HG03558 (cell line): ENCODE results near the gene ARHGEF6.
"Not testable (repeated sequence)": the region's sequence is repeated elsewhere in the genome, so short reads cannot be mapped to it uniquely, and the experiment has no call there.

Experiments used
- ATAC-seq: cut with Tn5 transposase; IDR thresholded peaks from one replicate; pipeline ENCODE4 v1.9.1; 2021; ENCODE audit warnings: moderate number of reproducible peaks; ENCODE audit not compliant: unreplicated experiment; ENCODE audit errors: extremely low read depth

The ARHGEF6 gene

DNA sequence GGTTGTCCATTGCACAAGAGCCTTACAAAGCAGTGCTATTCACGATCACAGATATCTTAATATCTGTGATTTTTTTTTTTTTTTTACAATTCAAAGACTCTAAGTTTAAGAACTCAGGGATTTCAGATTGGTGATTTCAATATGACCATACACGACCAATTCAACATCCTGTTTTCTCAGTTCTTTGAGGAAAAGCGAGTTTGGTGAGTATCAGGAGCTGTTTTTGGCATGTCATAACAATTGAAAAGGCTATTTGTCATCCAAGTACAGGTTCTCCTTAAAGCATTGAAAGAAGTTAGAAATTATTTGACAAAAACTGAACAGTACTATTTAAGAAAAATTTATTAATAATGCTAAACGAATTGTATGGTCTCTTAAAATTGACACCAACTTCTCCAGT is 9.1 kb upstream of the ARHGEF6 start:
- no peak for ATAC-seq

DNA sequence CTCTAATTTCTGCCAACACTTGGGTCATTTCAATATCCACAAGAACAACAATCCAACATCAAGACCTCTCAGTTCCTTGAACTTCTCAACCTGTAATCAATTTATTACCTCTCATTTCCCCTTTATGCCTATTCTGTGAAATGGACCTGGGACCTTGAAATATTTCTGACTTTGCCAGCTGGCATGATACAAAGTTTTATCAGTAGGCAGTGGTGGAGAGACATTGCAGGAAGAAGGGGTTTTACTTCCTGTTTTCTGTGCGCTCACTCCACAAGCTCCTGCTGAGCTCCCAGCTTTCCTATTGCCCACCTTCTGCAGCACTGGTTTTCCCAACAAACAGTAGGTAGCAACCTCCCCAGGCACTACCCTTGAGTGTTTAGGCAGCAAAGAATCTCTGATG is 3.5 kb upstream of the ARHGEF6 start:
- ATAC-seq = no peak

DNA sequence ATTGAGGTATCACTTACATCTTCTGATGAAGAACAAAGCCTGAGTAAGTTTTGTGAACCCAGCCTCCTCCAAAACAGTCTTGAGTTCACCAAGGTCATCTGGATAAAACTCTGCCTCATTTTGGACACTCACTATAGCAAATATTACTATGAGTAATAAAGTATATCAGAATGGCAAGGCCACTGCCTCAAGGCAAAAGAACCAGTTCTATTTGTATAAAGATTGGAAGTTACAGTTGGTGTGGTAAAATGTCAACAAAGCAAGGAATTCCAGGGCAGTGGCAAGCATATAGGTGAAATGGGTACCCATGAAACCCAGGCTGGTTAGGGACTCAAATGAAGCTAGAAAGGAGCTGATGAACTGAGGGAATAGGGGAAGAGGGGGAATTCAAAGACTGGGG is 2.4 kb upstream of the ARHGEF6 start:
- ATAC-seq = no peak

DNA sequence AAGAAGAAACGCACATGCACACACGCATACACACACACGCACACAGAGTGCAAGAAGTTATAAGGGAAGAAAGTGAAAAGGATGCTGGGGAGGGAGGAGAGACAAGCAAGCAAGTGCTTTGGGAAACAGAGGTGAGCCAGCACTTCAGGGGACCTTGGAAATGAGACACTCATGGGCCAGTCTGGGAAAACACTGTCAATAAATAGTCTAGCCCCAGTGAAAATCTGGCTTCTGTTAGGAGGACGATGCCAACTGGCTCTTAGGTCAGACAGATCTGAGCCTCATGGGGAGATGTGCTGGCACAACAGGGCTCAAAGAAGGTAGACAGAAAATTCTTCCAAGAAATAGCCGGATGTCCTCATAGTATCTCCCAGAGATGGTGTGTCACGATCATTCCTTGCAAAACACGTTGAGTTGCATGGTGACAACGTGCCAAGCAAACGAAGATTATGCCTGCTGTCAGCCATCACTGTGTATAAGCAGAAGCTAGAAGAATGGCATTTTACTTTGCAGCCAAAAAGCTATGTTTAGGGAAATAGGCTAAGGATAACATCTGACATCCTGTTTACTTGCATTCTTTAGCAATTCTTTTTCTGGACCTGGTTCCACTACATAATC is 557 bp upstream of the ARHGEF6 start:
- ATAC-seq = no peak

DNA sequence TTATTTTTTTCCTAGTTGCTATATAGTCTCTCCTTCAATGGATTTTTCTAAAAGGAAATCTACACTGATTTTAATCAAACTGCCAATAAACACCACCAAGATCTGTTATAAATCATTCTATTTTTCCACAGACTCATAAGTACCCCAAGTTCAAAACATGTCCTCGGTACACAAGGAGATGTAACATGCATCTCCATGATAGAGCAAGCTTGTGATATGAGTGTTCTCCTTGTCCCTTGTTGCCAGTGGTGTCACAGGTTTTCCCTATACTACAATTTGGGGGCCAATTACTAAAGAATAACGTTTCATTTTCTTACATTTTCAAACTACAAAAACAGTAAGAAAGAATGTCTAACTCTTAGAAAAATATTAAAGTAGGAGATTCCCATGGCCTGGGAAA is 491 bp downstream of the ARHGEF6 start:
- ATAC-seq = no peak

DNA sequence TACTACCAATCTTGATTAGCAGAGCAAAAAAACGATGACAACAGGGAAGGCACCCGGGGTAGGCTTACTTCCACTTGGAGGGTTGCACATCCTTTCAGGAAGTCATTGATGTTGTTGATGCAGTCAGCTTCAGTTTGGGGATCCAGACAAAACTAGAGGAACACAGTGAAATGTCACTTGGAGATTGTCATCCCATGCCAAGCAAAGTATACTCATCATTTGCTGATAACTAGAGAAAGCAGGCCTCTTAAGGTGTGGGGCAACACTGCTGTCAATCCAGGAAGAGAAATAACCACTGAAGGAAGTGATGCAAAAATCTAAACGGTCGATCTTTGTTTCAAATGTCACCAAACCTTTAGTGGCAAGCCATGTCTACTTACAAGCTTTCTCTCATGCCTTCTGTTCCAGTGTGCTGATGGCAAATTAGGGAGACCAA is 1.4 kb downstream of the ARHGEF6 start:
- ATAC-seq = no peak

DNA sequence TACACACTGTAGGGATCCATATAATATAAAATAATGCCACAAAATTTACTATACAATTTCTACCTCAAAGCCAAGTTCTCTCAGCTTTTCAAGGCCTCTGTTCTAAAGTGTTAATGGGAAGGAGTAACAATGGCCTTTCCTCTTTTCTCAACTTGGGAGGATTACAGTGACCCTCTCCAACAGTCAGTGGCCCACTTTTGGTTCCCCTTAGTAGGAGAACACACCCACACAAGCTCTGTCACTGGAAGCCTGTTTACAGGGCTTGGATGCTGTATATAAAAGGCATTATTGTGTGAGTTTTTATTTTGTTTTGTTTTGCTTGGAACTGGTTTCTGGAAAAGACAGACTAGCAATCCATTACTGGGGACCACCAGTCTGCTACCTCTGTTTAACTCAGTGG is 1.8 kb downstream of the ARHGEF6 start:
- ATAC-seq = no peak

DNA sequence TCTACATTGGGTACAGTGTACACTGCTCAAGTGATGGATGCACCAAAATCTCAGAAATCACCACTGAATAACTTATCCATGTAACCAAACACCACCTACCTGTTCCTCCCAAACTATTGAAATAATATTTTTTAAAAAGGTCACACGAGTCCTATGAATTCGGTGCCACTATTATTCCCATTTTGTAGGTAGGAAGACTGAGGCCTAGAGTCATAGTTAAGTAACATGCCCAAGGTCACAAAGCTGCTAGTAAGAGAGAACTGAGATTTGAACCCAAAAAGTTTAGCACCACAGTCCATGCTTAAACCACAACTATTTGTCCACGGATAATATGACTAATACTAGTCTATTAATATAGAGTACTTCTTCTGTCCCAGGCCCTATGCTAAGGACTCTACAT is 2.7 kb downstream of the ARHGEF6 start:
- no peak for ATAC-seq

DNA sequence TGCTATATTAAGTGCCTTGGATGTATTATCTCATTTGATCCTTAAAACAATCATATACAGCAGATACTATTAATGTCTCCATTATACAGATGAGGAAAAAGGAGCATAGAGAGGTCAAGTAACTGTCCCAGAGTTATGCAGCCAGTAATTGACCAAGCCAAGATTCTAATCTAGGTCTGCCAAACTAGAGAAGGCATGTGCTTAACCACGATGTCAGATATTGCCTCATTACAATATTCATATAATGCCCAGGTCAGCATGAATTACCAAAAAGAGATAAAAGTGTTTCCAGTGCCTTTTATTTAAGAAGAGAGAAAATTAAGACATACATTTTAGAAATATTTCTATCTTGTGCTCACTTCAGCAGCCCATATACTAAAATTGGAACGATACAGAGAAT is 7.1 kb downstream of the ARHGEF6 start:
- no peak for ATAC-seq

DNA sequence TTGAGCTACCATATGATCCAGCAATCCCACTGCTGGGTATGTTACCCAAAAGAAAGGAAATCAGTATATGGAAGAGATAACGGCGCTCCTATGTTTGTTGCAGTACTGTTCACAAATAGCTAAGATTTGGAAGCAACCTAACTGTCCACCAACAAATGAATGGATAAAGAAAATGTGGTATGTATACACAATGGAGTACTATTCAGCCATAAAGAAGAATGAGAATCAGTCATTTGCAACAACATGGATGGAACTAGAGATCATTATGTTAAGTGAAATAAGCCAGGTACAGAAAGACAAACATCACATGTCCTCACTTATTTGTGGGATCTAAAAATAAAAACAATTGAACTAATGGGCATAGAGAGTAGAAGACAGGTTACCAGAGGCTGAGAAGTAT is 8.9 kb downstream of the ARHGEF6 start:
- ATAC-seq = not testable (repeated sequence)

DNA sequence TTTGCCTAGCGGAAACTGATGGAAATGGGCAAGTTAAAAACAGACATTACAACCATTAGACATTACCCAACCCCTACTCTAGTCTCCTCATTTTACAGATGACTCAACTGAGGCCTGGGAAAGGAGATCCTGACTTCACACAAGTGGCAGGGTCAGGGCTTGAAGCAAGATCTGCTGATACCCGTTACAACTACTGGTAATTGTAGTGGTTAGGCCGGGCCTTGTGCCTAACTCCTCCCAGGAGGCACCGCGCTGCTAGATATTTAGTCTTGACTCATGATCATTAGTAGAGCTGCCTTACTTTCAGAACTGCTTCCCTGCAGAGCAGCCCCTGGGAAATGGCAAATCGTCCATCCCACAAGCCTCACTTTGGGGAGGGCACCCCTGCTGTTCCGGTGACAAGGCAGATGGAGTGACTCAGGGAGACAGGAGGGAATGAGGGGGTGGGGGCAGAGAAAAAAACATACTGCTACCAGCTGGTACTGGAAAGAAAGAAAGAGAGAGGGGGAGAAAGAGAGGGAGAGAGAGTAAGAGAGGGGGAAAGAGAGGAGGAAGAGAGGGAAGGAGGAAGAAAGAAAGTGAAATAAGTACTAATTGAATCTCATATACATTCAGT is 12.2 kb downstream of the ARHGEF6 start:
- no peak for ATAC-seq

DNA sequence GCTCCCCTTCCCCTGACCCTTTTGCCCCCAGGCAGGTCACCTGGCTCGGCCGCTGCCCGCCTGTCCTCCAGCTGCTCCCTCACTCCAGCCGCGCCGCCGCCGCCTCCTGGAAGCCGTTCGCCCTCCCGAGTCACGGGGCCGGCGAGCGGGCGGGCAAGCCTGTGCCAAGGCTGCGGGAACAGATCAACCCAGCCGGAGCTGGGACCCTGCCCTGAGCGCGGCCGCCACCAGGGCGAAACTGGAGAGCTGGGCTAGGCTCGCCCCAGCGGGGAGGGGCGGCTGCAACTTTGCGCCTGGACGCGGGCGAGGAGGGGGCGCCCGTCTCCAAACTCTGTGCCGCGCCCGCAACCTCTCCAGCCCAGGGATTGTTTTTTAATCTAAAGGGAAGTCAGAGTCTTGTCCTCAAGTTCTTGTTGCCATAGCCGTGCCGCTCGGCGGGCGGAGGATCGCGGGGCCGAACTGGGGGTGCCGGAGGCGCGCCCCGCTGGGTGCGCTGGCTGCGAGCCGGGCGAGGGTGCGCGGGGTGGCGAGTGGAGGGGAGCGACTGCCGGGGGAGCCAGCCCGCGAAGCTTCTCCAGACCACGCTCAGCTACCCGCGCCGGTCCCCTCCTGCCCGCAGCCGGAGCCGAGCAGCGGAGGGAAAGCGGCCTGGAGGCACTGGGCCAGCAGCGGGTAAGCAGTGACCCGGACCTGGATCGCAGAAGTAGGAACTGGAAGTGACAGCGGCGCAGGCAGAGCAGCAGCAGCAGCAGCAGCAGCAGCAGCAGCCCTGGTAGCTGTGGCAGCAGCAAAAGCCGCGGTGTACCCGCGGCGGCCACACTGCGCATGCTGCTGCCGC is 13.4 kb downstream of the ARHGEF6 start:
- peak; percentile 33 for ATAC-seq

DNA sequence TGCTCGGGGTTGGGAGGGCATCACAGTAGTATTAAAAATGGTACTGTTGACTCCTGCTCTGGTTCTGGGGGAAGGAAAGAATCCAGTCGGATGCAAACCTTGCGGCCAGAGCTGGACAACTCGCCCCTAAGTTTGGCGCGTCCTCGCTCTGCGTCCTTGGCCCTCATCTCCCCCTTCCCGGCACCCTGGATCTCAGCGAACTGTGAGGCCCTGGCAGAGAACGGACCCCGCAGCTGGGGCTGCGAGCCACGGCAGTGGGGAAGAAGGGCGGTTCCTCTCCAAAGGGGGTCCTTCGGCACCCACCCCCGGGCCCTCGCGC is 14.0 kb downstream of the ARHGEF6 start:
- ATAC-seq = no peak

DNA sequence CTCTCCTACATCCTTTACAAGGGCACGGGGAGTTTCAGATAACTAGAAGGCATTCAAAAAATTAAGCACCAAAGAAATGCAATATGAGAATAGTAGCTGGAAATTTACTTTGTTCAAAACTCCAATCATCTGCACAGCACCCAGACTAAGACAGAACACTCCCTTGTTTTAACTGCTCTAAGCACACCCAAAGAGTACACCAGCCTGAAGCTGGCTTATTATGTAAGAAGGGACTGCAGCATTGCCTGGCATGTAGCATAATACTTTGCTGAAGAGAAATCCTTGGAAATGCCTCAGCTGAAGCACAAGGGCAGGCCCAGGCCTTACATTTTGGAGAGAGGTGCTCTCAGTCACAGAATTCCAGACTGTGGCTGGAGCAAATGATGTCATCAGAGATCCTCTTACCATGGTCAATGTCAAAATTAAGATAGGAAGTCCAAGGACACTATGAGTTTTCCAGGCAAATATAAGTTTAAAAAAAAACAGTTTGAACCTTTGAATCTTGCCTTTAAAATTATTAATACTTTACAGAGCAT is 14.8 kb downstream of the ARHGEF6 start:
- ATAC-seq = no peak

DNA sequence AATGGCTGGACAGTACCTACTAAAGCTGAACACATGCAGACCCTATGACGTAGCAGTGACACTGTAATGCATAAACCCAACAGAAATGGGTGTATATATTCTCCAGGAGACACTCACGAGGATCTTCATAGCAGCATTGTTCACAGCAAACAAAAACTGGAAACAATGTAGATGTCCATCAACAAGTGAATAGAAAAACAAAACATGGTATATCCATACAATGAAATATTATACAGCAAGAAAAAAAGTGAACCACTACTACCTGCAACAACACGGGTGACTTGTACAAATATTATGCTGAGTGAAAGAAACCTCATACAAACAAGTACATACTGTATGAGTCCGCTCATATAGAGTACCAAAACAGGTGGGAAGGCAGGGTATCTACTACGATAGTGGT is 16.5 kb downstream of the ARHGEF6 start:
- ATAC-seq = no peak

DNA sequence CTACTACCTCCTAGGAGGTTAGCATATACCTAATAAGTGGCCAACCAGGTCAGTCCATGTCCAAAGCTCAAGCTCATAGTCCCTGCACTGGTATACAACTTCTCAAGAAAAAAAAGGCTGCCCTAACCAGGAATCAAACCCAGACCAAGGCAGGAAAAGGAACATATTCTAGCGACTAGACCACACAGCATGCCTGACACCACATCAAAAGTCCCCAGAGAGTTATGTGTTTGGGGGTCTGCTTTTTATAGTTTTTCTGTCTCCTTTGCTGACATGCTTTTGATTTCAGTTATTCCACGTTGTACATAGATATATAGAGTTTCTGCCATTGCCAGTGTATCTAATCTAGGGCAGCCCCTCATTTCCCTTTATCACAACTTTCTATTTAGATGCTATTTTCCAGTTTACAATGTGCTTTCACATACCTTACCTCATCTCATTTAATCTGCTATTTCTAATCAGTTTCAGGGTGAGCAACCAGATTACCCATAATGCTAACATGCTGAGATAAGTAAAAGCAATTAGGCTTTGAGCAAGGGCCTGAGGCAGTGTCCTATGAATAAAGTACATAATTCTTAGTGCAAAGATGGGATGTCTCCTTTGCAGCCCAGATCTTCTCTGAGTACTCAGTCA is 17.8 kb downstream of the ARHGEF6 start:
- ATAC-seq = no peak

DNA sequence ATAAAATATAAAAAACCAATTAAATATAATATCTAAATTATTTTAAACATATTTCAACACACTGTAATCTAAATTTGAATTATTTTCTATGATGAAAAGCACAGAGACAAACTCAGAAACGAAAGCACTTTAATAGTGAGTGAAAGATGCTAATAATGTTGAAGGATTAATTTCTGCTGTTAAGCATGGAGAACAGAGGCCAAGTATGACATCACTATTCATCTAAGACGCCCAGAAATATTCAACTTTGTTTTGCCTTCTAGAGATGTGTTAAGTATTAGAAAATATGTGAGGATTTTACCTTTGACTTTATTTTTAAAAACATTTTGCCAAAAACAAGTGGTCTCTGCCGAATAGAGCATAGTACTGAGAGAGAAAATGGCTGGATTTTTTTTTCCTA is 19.3 kb downstream of the ARHGEF6 start:
- no peak for ATAC-seq

DNA sequence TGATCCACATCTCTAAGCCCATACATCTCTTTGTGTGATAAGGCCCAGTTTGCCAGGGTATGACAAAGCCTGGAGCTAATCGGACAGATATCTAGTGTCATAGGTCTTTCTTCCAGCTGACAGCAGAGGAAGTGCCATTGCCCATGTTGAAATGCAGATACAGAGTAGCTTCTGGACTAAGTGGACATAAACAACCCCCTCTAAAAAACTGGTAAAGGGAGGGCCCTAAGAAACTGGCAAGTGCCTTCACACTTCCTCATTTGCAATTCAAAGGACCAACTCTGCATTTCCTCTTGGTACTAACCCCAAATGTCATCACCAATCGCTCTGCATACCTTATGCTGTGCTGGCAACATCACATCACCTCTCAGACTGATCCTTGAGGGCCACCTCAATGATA is 20.8 kb downstream of the ARHGEF6 start:
- peak; percentile 72 for ATAC-seq

DNA sequence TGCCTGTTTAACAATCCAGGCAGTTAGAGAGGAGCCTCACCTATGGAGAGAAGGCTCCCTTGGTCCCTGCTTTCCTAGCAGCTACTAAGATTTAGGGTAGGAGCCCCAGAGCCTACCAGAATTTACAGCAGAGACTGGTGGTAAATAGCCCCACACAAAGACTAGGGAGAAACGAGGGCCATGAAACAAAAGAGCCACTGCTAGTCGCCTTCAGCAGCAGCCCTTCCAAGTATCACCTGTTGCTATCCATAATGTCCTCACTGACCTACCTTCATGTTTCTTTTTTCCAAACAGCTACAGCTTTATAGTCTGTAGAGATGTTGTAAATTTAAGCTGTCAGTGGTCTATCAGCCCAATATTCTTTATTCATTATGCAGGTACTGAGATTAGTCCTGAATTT is 25.3 kb downstream of the ARHGEF6 start:
- no peak for ATAC-seq

DNA sequence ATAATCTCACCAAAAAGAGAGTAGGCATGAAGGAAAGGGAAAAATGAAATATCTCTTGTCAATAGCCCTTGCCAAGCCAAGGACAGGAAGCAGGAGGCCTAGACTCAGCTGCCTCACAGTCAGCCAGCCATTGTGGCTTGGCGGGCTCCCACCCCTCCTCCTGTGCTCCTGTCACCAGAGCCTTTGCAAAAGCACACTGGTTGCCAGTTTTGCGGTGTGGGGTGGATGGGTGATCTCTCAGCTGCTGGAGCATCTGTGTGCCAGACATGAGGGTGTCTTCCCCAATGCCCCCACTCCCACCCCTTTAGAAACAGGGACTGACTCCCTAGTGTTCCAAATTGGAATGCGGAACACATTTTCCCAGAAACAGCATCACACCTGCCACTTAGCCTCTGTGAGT is 26.1 kb downstream of the ARHGEF6 start:
- no peak for ATAC-seq

DNA sequence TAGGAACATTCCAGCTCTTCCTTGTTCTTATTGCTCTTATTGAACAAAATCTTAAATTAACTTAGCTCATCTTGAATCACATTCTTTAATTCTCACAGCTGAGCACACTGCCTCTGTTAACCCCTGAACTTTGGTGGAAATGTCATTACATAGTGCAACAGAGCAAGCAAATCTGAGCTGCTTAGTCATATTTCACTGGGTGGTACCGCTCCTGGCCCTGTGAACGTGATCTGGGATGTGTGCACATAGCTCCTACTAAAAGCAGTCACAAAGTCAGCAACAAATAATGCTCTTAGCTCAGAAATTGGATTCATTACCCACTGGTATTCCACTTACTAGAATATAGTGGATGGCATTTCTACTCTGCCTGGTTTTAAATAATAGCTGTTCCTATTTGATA is 27.9 kb downstream of the ARHGEF6 start:
- ATAC-seq = no peak
